ENCODE data around the gene MUSTN1. TPM values are rescaled to one million over a fixed set of nuclear protein-coding genes. Genes with fewer than 3 reads are reported as not detected.

MUSTN1 gene
- total and polyA plus RNA-seq, 2 experiments from 2014 or later, result 1.2 to 1.4 TPM

- no peaks in the 10 kb centered on the region for H3F3A ChIP-seq (replicated peaks; ENCODE audit: low read depth)
- H4K20me1 ChIP-seq (replicated peaks; ENCODE audit: insufficient read depth), result peaks cover 7% of the 10 kb centered on the region; the same call in 1 of the 2 replicates
- no peaks in the 10 kb centered on the region for H3K27me3 ChIP-seq (ENCODE audit: insufficient read depth)
- no peaks in the 10 kb centered on the region for H3K4me1 ChIP-seq (ENCODE audit: insufficient read depth)
- Mint-ChIP-seq H3K27ac (no peak overlapping the region), H3K4me1 (no peaks in the 10 kb centered on the region; the same call in 2 of the 3 replicates), H3K9me3 (no peaks in the 10 kb centered on the region), H3K27me3 (ENCODE audit: insufficient read depth, low read depth, poor library complexity) (no peaks in the 10 kb centered on the region), H3K4me3 (no peak overlapping the region), H3K36me3 (ENCODE audit: low read depth) (peaks cover under 1% of the 10 kb centered on the region; the same call in 1 of the 3 replicates)
- no peak overlapping the region for H2AFZ ChIP-seq
- no peaks in the 10 kb centered on the region for H3K36me3 ChIP-seq (ENCODE audit: insufficient read depth)
- H3K4me3 ChIP-seq, result no peak overlapping the region
- ATAC-seq, result no peak
- no peak overlapping the region for H3K27ac ChIP-seq (ENCODE audit: low read depth)
- H3K4me2 ChIP-seq, result no peak overlapping the region
- no peak for DNase-seq (ENCODE audit: low spot score)
- no peaks in the 10 kb centered on the region for H3K9me2 ChIP-seq (ENCODE audit: insufficient read depth)
- TF ChIP-seq, protein P1, sequence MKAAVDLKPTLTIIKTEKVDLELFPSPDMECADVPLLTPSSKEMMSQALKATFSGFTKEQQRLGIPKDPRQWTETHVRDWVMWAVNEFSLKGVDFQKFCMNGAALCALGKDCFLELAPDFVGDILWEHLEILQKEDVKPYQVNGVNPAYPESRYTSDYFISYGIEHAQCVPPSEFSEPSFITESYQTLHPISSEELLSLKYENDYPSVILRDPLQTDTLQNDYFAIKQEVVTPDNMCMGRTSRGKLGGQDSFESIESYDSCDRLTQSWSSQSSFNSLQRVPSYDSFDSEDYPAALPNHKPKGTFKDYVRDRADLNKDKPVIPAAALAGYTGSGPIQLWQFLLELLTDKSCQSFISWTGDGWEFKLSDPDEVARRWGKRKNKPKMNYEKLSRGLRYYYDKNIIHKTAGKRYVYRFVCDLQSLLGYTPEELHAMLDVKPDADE (IDR thresholded peaks at IDR 0.05), result no peak
- H3K79me2 ChIP-seq (replicated peaks; ENCODE audit: insufficient read depth), result no peaks in the 10 kb centered on the region
Observed at GRCh38 chr3:52857133-52857532, 22.3 kb upstream of the MUSTN1 start.

DNA sequence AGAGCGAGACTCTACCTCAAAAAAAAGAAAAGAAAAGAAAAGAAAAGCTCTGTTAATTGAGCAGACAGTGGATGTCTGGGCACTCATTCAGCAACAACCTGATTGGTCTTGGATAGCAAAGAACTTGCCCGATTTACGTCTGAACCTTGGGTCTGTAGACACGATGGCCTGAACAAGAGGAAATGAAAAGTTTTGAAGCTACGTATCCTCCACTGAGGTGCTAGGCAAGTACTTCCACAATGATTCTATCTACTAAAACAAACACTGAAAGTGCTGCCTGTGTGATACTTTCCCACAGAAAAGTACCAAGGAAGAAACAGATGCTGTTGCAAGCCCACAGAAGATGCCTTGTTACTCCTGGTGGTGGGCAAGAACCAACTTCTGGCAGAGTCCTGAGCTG lies 21.8 kb upstream of the MUSTN1 start:
- no peak overlapping the region for H3K4me3 ChIP-seq
- no peak for ATAC-seq
- H3K4me1 ChIP-seq (ENCODE audit: insufficient read depth), result no peaks in the 10 kb centered on the region
- H3K27me3 Mint-ChIP-seq (ENCODE audit: insufficient read depth, low read depth, poor library complexity), result no peaks in the 10 kb centered on the region
- H3K36me3 Mint-ChIP-seq (ENCODE audit: low read depth), result peaks cover 4% of the 10 kb centered on the region; the same call in 1 of the 3 replicates
- H3K27me3 ChIP-seq (ENCODE audit: insufficient read depth), result no peaks in the 10 kb centered on the region
- peaks cover 7% of the 10 kb centered on the region; the same call in 1 of the 2 replicates for H4K20me1 ChIP-seq (replicated peaks; ENCODE audit: insufficient read depth)
- no peaks in the 10 kb centered on the region for H3K36me3 ChIP-seq (ENCODE audit: insufficient read depth)
- H3K79me2 ChIP-seq (replicated peaks; ENCODE audit: insufficient read depth), result no peaks in the 10 kb centered on the region
- DNase-seq (ENCODE audit: low spot score), result no peak
- no peak overlapping the region for H3K4me2 ChIP-seq
- H3K27ac ChIP-seq (ENCODE audit: low read depth), result no peak overlapping the region
- no peak overlapping the region for H2AFZ ChIP-seq
- H3K9me3 Mint-ChIP-seq, result no peaks in the 10 kb centered on the region
- H3K4me3 Mint-ChIP-seq, result no peak overlapping the region
- H3F3A ChIP-seq (replicated peaks; ENCODE audit: low read depth), result no peaks in the 10 kb centered on the region
- H3K9me2 ChIP-seq (ENCODE audit: insufficient read depth), result no peaks in the 10 kb centered on the region
- 0 out of 2 replicates have a peak overlapping the region, but pooled peaks have one; percentile 26 for H3K27ac Mint-ChIP-seq
- no peak for TF ChIP-seq EZH2phosphoT487 (IDR thresholded peaks at IDR 0.05; ENCODE audit: unreplicated experiment)
- TF ChIP-seq POLR2AphosphoS5 (IDR thresholded peaks at IDR 0.05; ENCODE audit: low read depth), result no peak
- TF ChIP-seq ZNF331 (CRISPR knock-in tag; IDR thresholded peaks at IDR 0.05; ENCODE audit: low read depth), result no peak
- TF ChIP-seq CREB1 (CRISPR knock-in tag; IDR thresholded peaks at IDR 0.05; ENCODE audit: low read depth), result no peak
- no peak for TF ChIP-seq JUNB (IDR thresholded peaks at IDR 0.05; ENCODE audit: unreplicated experiment)
- TF ChIP-seq, protein P1 (IDR thresholded peaks at IDR 0.05), result no peak
- TF ChIP-seq NANOG (IDR thresholded peaks at IDR 0.05; ENCODE audit: borderline replicate concordance), result no peak
- H3K4me1 Mint-ChIP-seq, result no peaks in the 10 kb centered on the region; the same call in 2 of the 3 replicates

GRCh38 chr3:52854013-52854412 lies 19.2 kb upstream of the MUSTN1 start:
- peak; percentile 42 for ATAC-seq
- peak; percentile 69 for DNase-seq (ENCODE audit: low spot score)
- no peaks in the 10 kb centered on the region for H3K4me1 Mint-ChIP-seq
- no peak overlapping the region for H2AFZ ChIP-seq
- no peak overlapping the region for H3K4me3 ChIP-seq
- peaks cover 12% of the 10 kb centered on the region for H3K36me3 Mint-ChIP-seq (ENCODE audit: low read depth)
- H4K20me1 ChIP-seq (replicated peaks; ENCODE audit: insufficient read depth), result peaks cover 7% of the 10 kb centered on the region; the same call in 1 of the 2 replicates
- H3K27me3 Mint-ChIP-seq (ENCODE audit: insufficient read depth, low read depth, poor library complexity), result no peaks in the 10 kb centered on the region
- no peak overlapping the region for H3K4me2 ChIP-seq
- no peaks in the 10 kb centered on the region for H3K4me1 ChIP-seq (ENCODE audit: insufficient read depth)
- no peaks in the 10 kb centered on the region for H3K36me3 ChIP-seq (ENCODE audit: insufficient read depth)
- no peak overlapping the region for H3K27ac Mint-ChIP-seq
- H3K27ac ChIP-seq (ENCODE audit: low read depth), result no peak overlapping the region
- H3K4me3 Mint-ChIP-seq, result no peak overlapping the region
- H3K27me3 ChIP-seq (ENCODE audit: insufficient read depth), result no peaks in the 10 kb centered on the region
- H3F3A ChIP-seq (replicated peaks; ENCODE audit: low read depth), result no peaks in the 10 kb centered on the region
- H3K79me2 ChIP-seq (replicated peaks; ENCODE audit: insufficient read depth), result no peaks in the 10 kb centered on the region
- no peaks in the 10 kb centered on the region for H3K9me2 ChIP-seq (ENCODE audit: insufficient read depth)
- no peaks in the 10 kb centered on the region for H3K9me3 Mint-ChIP-seq
- TF ChIP-seq STAT1 (IDR thresholded peaks at IDR 0.05; ENCODE audit: unreplicated experiment) (no peak), ZNF331 (CRISPR knock-in tag; IDR thresholded peaks at IDR 0.05; ENCODE audit: low read depth) (no peak), JUNB (IDR thresholded peaks at IDR 0.05; ENCODE audit: unreplicated experiment) (no peak), POLR2AphosphoS5 (IDR thresholded peaks at IDR 0.05; ENCODE audit: low read depth) (no peak)
- TF ChIP-seq, protein P2, sequence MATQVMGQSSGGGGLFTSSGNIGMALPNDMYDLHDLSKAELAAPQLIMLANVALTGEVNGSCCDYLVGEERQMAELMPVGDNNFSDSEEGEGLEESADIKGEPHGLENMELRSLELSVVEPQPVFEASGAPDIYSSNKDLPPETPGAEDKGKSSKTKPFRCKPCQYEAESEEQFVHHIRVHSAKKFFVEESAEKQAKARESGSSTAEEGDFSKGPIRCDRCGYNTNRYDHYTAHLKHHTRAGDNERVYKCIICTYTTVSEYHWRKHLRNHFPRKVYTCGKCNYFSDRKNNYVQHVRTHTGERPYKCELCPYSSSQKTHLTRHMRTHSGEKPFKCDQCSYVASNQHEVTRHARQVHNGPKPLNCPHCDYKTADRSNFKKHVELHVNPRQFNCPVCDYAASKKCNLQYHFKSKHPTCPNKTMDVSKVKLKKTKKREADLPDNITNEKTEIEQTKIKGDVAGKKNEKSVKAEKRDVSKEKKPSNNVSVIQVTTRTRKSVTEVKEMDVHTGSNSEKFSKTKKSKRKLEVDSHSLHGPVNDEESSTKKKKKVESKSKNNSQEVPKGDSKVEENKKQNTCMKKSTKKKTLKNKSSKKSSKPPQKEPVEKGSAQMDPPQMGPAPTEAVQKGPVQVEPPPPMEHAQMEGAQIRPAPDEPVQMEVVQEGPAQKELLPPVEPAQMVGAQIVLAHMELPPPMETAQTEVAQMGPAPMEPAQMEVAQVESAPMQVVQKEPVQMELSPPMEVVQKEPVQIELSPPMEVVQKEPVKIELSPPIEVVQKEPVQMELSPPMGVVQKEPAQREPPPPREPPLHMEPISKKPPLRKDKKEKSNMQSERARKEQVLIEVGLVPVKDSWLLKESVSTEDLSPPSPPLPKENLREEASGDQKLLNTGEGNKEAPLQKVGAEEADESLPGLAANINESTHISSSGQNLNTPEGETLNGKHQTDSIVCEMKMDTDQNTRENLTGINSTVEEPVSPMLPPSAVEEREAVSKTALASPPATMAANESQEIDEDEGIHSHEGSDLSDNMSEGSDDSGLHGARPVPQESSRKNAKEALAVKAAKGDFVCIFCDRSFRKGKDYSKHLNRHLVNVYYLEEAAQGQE (IDR thresholded peaks at IDR 0.05; ENCODE audit: unreplicated experiment), result peak; percentile 67

All from GM23338 (cell line).